Kidney epithelial cell (primary cell): ENCODE results near the gene GZF1. TPM values are rescaled to one million over a fixed set of nuclear protein-coding genes. Genes with fewer than 3 reads are reported as not detected.

Experiments used
- DNase-seq: peaks from one replicate; pipeline ENCODE4 v3.0.0-alpha.2; 2010; ENCODE audit warnings: low read depth
- H3K27me3 ChIP-seq: 2 replicates; pipeline ENCODE4 v1.6.0; 2011; ENCODE audit warnings: low read length; ENCODE audit not compliant: control insufficient read depth, insufficient read depth
- H3K36me3 ChIP-seq: 2 replicates; pipeline ENCODE4 v1.5.1; 2011; ENCODE audit warnings: low read length; ENCODE audit not compliant: control insufficient read depth, insufficient read depth
- H3K4me3 ChIP-seq: 2 replicates; pipeline ENCODE4 v1.5.1; 2011; ENCODE audit warnings: low read depth, mild to moderate bottlenecking, control low read depth, low read length
- CTCF ChIP-seq: IDR thresholded peaks from 2 replicates; pipeline ENCODE4 v1.5.1; 2011; ENCODE audit warnings: mild to moderate bottlenecking, moderate library complexity, low read length, control low read depth, inconsistent platforms; ENCODE audit not compliant: insufficient read depth, poor library complexity, severe bottlenecking
- total RNA-seq: library from RNA; depleted of rRNA; stranded (reverse); fragments of >200 nt; gene quantifications from 2 replicates; pipeline ENCODE4 v1.2.3, GENCODE V29; 2015

The GZF1 gene
- 13.0 and 20.0 TPM in 2 replicates for total RNA-seq

DNA sequence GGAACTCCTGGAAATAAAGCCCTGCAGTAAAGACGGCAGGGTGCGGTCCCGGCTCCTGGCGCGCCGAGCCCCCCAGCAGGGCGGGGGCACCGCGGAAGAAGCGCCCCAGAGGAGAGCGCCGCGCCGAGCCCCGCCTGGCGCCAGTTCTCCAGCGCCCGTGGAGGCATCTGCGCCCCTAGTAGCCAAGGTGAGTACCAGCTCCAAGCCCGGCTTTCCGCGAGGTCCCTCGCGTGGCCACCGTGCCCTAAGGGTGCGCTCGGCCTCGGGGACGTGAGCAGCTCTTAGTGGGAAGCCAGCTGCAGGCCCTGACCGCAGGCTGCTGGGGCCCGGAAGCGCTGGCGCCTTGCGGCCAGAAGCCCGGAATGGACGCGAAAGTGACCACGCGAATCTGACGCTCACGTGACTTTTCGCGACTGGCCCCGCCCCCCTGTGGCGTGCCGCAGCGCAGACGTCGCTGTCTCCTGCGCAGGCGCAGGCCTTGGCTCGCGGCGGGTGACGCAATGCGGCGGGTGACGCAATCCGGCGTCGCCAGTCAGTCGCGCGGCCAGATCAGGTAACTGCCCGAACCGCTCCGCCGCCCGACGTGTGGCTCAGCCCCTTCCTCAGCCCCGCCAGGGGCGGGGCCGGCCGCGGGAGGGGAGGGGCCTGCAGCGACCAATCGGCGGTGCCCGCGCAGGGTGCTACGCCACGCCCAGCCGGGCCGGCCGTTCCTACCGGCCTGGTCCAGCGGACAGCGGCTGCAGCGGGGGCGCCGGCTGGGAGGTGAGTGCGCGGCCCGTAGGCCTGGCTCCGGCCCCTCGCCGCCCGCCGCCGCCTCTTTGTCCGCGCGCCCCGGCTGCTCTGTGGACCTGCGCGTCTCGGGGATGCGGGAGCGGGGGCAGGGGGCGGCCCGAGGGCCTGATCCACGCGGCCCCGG is at the start of gene GZF1:
Gene GZF1 (plus strand): TSS at position 707 of the 916 bp plus-strand sequence. CDS start 2,202 bp downstream, outside the sequence.
- Histone ChIP-seq H3K27me3 (no peaks in the 10 kb centered on the region), H3K4me3 (peak within 1 kb of the TSS; percentile 82), H3K36me3 (no peaks in the 10 kb centered on the region)
- no peak for TF ChIP-seq CTCF
- DNase-seq, result peak; percentile 79

GRCh38 chr20:23313271-23313670 is 48.7 kb upstream of the GZF1 start:
- DNase-seq, result no peak
- H3K4me3 ChIP-seq, result no peak overlapping the region
- peaks cover 2% of the 10 kb centered on the region for H3K27me3 ChIP-seq
- H3K36me3 ChIP-seq, result no peaks in the 10 kb centered on the region
- TF ChIP-seq CTCF, result no peak

DNA sequence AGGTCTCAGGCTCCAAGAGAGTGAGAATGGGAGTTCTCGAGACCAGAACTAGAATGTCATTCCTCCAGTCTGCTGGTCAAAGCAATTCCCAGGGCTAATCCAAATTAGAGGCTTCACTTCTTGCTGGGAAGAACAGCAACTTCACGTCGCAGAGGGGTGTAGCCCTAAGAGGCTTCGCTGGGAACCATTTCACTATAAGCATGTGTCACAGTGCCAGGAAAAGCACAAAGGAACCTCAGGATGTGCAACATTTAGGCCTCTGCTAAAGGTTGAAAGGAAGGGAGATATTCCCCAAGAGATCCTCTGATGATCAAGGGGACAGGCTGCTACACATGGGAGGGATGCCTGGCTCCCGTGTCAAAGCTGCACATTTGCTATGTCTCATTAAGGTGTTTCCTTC is 47.3 kb upstream of the GZF1 start:
- DNase-seq, result no peak
- peaks cover 2% of the 10 kb centered on the region for H3K27me3 ChIP-seq
- no peaks in the 10 kb centered on the region for H3K36me3 ChIP-seq
- no peak overlapping the region for H3K4me3 ChIP-seq
- TF ChIP-seq CTCF, result no peak

DNA sequence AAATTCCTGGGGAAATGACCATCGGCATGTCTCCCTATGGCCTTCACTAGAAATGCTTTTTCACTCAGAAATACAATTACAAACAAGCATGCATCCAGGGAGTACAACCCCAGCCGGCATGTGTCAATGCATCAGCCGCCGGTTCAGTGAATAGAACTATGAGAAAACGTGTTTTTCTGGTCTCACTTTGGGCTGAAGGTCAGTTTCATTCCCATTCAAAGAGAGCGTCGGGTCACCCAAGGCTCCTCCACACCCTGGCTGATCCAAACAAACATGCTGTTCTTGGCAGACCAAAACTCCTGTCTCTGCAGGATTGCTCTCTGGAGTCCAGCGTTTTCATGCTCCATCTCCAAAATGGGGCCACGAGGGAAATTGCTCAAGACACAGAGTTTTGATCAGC is 46.9 kb upstream of the GZF1 start:
- Histone ChIP-seq H3K27me3 (peaks cover 2% of the 10 kb centered on the region), H3K36me3 (no peaks in the 10 kb centered on the region), H3K4me3 (no peak overlapping the region)
- no peak for DNase-seq
- no peak for TF ChIP-seq CTCF

DNA sequence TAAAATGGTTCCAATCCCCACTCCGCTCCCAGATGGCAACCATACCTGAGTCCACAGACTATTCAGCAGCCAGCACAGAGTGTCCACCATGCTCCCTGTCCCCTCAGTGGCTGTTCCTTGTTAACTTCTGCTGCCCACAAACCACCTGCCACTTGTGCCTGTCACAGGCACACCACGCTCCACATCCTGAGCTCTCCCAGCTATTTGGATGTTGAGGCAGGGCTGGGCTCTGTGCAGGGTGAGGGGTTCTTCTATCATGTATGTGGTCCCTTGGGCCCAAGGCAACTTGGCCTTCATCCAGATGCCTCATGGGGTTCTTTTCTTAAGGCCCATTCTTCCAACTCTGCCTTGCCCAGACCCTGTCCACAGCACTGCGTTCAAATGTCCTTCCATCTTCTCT is 45.4 kb upstream of the GZF1 start:
- no peak for DNase-seq
- no peak for TF ChIP-seq CTCF
- Histone ChIP-seq H3K27me3 (peaks cover 2% of the 10 kb centered on the region), H3K36me3 (no peaks in the 10 kb centered on the region), H3K4me3 (no peak overlapping the region)
